Measurements from ENCODE around the gene ST6GALNAC4.

DNA sequence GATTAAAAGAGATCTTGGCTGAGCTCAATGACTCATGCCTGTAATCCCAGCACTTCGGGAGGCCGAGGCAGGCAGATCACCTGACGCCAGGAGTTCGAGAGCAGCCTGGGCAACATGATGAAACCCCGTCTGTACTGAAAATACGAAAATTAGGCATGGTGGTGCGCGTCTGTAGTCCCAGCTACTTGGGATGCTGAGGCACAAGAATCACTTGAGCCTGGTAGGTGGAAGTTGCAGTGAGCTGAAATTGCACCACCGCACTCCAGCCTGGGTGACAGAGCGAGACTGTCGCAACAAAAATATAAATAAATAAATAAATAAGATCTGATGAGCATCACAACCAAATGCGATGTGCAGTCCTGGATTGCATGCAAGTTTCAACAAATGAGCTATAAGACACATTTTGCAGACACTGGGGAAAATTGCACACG lies 53.6 kb downstream of the ST6GALNAC4 start:
- TF ChIP-seq, protein P1, sequence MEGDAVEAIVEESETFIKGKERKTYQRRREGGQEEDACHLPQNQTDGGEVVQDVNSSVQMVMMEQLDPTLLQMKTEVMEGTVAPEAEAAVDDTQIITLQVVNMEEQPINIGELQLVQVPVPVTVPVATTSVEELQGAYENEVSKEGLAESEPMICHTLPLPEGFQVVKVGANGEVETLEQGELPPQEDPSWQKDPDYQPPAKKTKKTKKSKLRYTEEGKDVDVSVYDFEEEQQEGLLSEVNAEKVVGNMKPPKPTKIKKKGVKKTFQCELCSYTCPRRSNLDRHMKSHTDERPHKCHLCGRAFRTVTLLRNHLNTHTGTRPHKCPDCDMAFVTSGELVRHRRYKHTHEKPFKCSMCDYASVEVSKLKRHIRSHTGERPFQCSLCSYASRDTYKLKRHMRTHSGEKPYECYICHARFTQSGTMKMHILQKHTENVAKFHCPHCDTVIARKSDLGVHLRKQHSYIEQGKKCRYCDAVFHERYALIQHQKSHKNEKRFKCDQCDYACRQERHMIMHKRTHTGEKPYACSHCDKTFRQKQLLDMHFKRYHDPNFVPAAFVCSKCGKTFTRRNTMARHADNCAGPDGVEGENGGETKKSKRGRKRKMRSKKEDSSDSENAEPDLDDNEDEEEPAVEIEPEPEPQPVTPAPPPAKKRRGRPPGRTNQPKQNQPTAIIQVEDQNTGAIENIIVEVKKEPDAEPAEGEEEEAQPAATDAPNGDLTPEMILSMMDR (conservative IDR thresholded peaks at IDR 0.05), result no peak
- TF ChIP-seq EZH2 (IDR thresholded peaks at IDR 0.05; ENCODE audit: low read depth), result no peak

All from PC-9 (cell line).